Adrenal gland (tissue), 12 donors: ENCODE results near the gene CLEC2A. TPM values are rescaled to one million over a fixed set of nuclear protein-coding genes. Genes with fewer than 3 reads are reported as not detected.

Source experiments
- DNase-seq, 7 donors: peaks; one replicate each; pipeline ENCODE4 v3.0.0-alpha.2; 2019 to 2020
- H3K27ac ChIP-seq, 5 donors: fragments of 200-600 bp; sonication (generic) in 4 of 5; 1 replicate in 3 of 5; 2 replicates in 2 of 5; pipeline versions ENCODE4 v1.5.1 to v1.8.0; 2016 to 2020; ENCODE audit warnings: mild to moderate bottlenecking in 1 of 5
- H3K27me3 ChIP-seq: fragments of 200-600 bp; 2 replicates; pipeline ENCODE4 v1.8.0; 2021
- H3K36me3 ChIP-seq, 2 donors: fragments of 200-600 bp; replicated peaks in 1 of 2; 1 replicate in 1 of 2; 2 replicates in 1 of 2; pipeline versions ENCODE4 v1.5.1 to v1.8.0; 2018 to 2022
- H3K4me1 ChIP-seq, 2 donors: fragments of 200-600 bp; replicated peaks in 1 of 2; 1 replicate in 1 of 2; 2 replicates in 1 of 2; pipeline versions ENCODE4 v1.5.1 to v1.8.0; 2018 to 2021
- H3K4me3 ChIP-seq, 4 donors: fragments of 200-600 bp; sonication (generic) in 3 of 4; one replicate each; pipeline ENCODE4 v1.5.1; 2016 to 2018
- H3K9me3 ChIP-seq, 3 donors: fragments of 200-600 bp; sonication (generic) in 1 of 3; replicated peaks in 1 of 3; 1 replicate in 2 of 3; 2 replicates in 1 of 3; pipeline versions ENCODE4 v1.5.1 to v1.8.0; 2016 to 2021
- POLR2A ChIP-seq, 2 donors: fragments of 450-650 bp; IDR thresholded peaks; one replicate each; pipeline ENCODE4 v1.6.1; 2017; ENCODE audit warnings: antibody characterized with exemption in 2 of 2, mild to moderate bottlenecking in 2 of 2, moderate library complexity in 1 of 2
- WGBS, 4 donors: extraction: QIAGEN DNeasy Blood & Tissue Kit in 2 of 4; methylation state at CpG; one replicate each; pipeline versions ENCODE4 v1.1.5 to v1.1.7; 2013 to 2017; 5-methylcytosine and 5-hydroxymethylcytosine counted together
- intact Hi-C, 2 donors: fragments of 100-400 bp; cut with DNase I; formaldehyde crosslinking; loops; one replicate each; pipeline versions ENCODE4 v1.14.1 to v1.15.0; 2022 to 2023
- polyA plus RNA-seq, 3 donors: library from polyadenylated mRNA; stranded (reverse); fragments of 200-250 nt in 2 of 3; fragments of 350-450 nt in 1 of 3; fragmentation: Illumina TruSeq in 1 of 3; extraction: RNeasy Lipid Tissue Mini Kit (QIAGEN cat#74804) in 1 of 3; gene quantifications; one replicate each; pipeline ENCODE4 v1.2.3, GENCODE V29; 2013 to 2014
- total RNA-seq, 9 donors: library from RNA; depleted of rRNA in 4 of 9; stranded (reverse); fragments of >200 nt in 4 of 9; fragments of 120-200 nt in 1 of 9; fragmentation: NEBNext Ultra II Directional in 1 of 9; extraction: Animal tissue kit (Norgen Biotek cat#: 25700) in 1 of 9; gene quantifications; one replicate each; pipeline versions ENCODE4 v1.1.0 to v1.2.4, GENCODE V29; 2013 to 2023
- TF ChIP-seq, protein P1 (sequence below), 6 experiments: fragments of 450-650 bp in 4 of 6; fragments of 200-600 bp in 2 of 6; sonication (generic) in 1 of 6; IDR thresholded peaks; 1 replicate in 5 of 6; 2 replicates in 1 of 6; pipeline versions ENCODE4 v1.5.1 to v1.8.0; 2016 to 2021; ENCODE audit warnings: antibody characterized with exemption in 6 of 6, mild to moderate bottlenecking in 2 of 6, moderate library complexity in 1 of 6
- donor health status: healthy with polysubstance abuse.
- donor health status: Bipolar disorder and iron deficiency.
- donor health status: DM: yes; HTN: yes; CAD: no.
- donor health status: DM: no; HTN: no; CAD: no.
- donor health status: DM: no; HTN: no; CAD: no.
- donor health status: DM: yes; HTN: yes; CAD: no.

Gene CLEC2A
- total and polyA plus RNA-seq, 12 donors, result not detected

DNA sequence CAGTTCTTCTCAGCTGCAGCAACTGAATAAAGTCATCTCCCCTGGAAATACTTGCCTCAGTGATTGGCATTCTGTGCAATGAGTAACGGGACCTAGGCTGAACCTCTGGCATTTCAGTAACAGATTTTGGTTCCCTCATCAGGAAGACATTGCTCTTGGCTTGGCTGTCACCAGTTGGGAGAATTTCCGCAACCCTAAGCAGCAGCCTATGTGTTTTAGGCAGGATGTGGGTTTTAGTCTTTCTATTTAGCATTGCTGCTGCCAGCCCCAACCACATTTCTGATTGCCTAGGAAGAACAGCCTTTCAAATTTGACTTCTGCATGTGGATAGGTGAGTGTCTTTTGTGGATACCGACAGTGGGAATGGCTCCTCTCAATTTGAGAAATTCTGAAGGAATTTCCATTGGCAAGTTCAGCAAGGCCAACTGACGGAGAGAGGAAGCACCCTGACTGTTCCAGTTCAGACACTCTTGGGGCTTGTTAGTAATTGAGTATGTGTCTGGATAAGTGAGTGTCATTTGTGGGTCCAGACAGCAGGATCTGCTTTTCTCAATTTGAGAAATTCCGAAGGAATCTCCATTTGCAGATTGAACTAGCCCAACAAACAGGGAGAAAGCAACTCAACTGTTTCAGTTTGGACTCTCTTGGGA is 19.0 kb upstream of the CLEC2A start:
- H3K9me3 ChIP-seq, result no peaks in the 10 kb centered on the region
- no peak overlapping the region for H3K4me3 ChIP-seq
- WGBS, 4 donors, result 57 to 72% (median 66%) methylated on average over 5 of the region's 5 CpGs
- H3K27me3 ChIP-seq, result no peaks in the 10 kb centered on the region
- TF ChIP-seq, protein P1, sequence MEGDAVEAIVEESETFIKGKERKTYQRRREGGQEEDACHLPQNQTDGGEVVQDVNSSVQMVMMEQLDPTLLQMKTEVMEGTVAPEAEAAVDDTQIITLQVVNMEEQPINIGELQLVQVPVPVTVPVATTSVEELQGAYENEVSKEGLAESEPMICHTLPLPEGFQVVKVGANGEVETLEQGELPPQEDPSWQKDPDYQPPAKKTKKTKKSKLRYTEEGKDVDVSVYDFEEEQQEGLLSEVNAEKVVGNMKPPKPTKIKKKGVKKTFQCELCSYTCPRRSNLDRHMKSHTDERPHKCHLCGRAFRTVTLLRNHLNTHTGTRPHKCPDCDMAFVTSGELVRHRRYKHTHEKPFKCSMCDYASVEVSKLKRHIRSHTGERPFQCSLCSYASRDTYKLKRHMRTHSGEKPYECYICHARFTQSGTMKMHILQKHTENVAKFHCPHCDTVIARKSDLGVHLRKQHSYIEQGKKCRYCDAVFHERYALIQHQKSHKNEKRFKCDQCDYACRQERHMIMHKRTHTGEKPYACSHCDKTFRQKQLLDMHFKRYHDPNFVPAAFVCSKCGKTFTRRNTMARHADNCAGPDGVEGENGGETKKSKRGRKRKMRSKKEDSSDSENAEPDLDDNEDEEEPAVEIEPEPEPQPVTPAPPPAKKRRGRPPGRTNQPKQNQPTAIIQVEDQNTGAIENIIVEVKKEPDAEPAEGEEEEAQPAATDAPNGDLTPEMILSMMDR (IDR thresholded peaks at IDR 0.05), result no peak
- TF ChIP-seq POLR2A (IDR thresholded peaks at IDR 0.05), result no peak
- intact Hi-C loops, result no loop called here
- no peak for DNase-seq
- no peak overlapping the region for H3K27ac ChIP-seq
- H3K36me3 ChIP-seq, result no peaks in the 10 kb centered on the region
- no peaks in the 10 kb centered on the region for H3K4me1 ChIP-seq

DNA sequence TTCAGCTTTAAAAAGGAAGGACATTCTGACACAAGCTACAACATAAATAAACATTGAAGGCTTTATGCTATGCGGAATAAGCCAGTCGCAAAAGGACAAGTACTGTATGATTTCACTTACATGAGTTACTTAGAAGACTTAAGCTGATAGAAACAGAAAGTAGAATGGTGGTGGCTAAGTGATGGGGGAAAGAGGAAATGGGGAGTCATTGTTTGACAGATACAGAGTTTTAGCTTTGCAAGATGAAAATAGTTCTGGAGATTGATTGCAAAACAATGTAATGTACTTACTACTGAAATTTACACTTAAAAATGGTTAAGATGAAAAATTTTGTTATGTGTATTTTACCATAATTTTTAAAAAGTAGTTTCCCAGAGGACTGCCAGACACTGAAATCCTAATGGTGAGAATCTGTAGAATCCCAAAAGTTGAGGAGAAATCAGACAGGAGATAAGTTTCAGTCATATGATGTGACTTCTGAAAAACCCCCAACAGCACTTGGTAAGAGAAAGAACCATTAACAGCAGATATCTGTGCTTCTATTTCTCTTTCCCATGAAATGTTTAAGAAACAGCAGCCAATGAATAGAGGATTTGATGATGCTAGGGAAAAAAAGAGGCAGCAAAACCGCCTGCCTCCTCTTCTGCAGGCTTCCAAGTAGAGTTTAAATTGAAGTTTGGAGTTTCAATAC is 16.6 kb upstream of the CLEC2A start:
- DNase-seq, result no peak
- Histone ChIP-seq H3K9me3 (no peaks in the 10 kb centered on the region), H3K36me3 (no peaks in the 10 kb centered on the region), H3K27ac (no peak overlapping the region), H3K4me1 (no peaks in the 10 kb centered on the region), H3K4me3 (no peak overlapping the region), H3K27me3 (no peaks in the 10 kb centered on the region)
- intact Hi-C loops, result no loop called here
- TF ChIP-seq, protein P1 (IDR thresholded peaks at IDR 0.05), result no peak
- TF ChIP-seq POLR2A (IDR thresholded peaks at IDR 0.05), result no peak
- 48 to 66% (median 61%) methylated on average over 3 of the region's 3 CpGs for WGBS, 4 donors

DNA sequence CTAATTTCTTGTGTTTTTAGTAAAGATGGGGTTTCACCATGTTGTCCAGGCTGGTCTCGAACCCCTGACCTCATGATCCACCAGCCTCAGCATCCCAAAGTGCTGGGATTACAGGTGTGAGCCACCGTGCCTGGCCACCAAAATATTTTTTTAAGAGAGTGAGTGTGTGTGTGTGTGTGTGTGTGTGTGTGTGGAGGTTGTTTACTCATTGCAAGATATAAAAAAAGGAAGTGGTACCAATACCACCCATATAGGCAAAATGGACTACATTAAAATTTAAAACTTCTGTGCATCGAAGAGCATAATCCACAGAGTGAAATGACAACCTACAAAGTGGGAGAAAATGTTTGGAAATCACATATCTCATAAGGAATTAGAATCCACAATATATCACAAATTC is 15.5 kb upstream of the CLEC2A start:
- intact Hi-C loops, result no loop called here
- Histone ChIP-seq H3K27me3 (no peaks in the 10 kb centered on the region), H3K9me3 (no peaks in the 10 kb centered on the region), H3K36me3 (no peaks in the 10 kb centered on the region), H3K27ac (no peak overlapping the region), H3K4me1 (no peaks in the 10 kb centered on the region), H3K4me3 (no peak overlapping the region)
- whole genome bisulfite sequencing, 4 donors, result 57 to 83% (median 73%) methylated on average over 3 of the region's 3 CpGs
- TF ChIP-seq, protein P1 (IDR thresholded peaks at IDR 0.05), result no peak
- TF ChIP-seq POLR2A (IDR thresholded peaks at IDR 0.05), result no peak
- no peak for DNase-seq

DNA sequence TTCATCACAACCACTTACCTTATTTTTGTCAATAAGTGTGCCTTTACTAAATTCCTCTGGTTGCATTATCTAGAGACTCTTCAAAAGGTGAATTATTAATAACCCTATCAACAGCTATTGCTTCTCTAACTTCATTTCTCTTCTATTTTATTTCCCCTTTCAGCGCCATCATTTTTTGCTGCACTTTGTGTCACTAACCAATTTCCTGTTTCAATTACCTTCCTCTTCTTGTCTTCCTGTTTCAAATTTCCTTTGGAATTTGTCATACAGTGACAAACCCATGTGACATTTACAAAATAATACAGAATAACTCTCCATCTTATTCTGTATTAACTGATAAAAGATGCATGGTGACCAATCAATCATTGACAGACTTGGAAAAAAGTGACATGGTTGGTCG is 12.2 kb upstream of the CLEC2A start:
- H3K4me3 ChIP-seq, result no peak overlapping the region
- intact Hi-C loops, result no loop called here
- H3K4me1 ChIP-seq, result no peaks in the 10 kb centered on the region
- 62 to 73% (median 69%) methylated on average over 2 of the region's 2 CpGs for WGBS, 4 donors
- DNase-seq, result no peak
- no peak for TF ChIP-seq POLR2A (IDR thresholded peaks at IDR 0.05)
- TF ChIP-seq, protein P1 (IDR thresholded peaks at IDR 0.05), result no peak
- no peak overlapping the region for H3K27ac ChIP-seq
- H3K9me3 ChIP-seq, result no peaks in the 10 kb centered on the region
- H3K36me3 ChIP-seq, result no peaks in the 10 kb centered on the region
- H3K27me3 ChIP-seq, result no peaks in the 10 kb centered on the region
